Middle frontal gyrus (tissue), 1 donor: ENCODE measurements around the gene ARHGAP27.
"Not testable (repeated sequence)": the region's sequence is repeated elsewhere in the genome, so short reads cannot be mapped to it uniquely, and the experiment has no call there.

Experiments
- DNase-seq: peaks from one replicate; pipeline ENCODE4 v3.0.0-alpha.2; 2015; ENCODE audit warnings: low spot score; ENCODE audit errors: extremely low spot score

Gene ARHGAP27

DNA sequence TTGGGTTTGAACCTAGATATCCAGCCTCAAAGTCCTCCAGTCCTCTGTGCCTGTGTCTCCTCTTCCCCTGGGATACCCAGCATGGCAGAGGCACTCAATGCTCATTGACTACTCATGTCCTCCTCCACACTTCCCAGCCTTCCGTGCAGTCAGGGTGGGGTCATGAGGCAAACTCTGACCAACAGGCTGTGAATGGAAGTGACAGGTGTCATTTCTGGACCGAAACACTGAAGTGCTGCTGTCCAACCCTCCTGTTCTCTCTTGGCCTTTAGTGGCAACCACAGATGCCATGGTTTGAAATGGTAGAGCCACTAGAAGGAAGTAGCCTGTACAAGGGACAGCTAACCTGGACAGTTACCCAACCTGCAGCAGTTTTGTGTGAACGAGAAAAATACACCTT lies 69.2 kb downstream of the ARHGAP27 start:
- DNase-seq = no peak

DNA sequence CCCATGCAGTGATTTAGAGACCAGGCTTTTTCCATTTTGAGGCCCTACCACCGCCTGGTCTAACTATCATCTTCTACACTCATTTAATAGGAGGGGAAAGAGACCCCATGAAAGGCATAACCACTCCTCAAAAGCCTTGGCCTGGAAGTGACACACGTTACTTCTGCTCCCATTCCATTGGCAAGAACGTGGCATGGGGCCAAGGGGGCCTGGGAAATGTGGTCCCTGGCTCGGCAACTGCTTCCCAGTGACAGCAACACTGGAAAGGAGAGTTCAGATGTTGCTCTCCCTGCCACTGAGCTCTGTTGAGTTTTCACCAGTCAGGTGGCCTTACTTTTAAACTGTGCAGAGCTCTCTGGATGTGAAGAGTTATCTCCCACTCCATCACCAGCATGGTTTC lies 70.7 kb downstream of the ARHGAP27 start:
- DNase-seq = no peak

DNA sequence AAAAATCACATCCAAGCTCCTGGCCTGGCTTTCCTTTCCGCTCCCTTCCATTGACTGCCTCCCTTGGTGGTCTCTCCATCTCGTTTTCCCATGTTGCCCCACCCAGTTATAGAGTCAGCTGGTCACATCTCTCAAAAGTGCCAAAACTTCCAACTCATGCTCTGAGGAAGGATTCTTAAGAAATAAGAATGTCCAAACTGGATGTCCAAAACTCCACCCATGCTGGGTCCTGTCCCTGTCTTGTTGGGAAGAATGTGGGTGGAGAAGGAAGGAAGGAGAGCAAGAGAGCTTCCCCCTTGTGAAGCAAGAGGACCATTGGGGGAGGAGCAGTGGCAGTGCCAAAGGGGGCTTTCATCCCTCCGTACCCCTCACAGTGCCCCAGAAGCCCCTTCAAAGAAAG lies 71.2 kb downstream of the ARHGAP27 start:
- DNase-seq = no peak

DNA sequence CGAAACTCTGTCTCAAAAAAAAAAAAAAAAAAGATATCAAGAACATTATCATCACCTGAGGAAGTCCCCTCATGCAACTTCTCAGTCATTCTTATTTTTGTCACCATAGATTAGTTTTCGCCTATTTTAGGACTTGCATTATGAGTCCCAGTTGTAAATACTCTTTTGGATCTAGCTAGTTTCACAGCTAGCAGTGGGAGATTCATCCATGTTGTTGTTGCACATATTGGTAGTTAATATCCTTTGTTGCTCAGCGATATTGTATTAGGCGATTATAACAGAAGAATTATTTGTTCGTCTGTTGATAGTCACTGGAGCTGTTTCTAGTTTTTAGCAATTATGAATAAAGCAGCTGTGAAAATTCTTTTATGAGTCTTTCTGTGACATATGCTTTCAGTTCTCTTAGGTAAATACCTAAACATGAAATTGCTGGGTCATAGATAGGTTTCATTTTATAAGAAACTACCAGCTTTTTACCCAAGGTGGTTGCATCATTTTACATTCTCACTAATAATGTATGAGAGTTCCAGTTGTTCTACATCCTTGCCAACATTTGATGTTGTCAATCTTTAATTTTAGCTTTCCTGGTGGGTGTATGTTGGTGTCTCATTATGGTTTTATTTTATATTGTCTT lies 75.2 kb downstream of the ARHGAP27 start:
- no peak for DNase-seq

DNA sequence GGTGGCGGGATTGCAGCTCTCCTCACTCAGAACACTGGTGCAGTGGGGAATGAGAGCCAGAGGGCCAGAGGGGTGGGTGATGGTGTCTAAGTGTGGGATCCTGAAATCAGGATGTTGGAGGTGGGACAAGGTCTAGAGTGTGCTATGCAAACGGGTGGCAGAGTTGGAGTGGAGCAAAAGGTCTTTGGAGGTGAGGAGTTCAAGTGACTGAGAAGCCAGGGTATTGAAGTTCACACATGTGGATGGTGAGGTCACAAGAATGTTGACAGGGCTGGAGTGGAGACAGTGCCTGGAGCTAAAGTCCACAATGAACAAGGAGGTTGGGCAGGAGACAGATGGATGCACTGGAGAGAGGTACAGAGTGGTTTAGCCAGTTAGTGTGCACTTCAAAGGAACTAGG lies 77.6 kb downstream of the ARHGAP27 start:
- DNase-seq = no peak

DNA sequence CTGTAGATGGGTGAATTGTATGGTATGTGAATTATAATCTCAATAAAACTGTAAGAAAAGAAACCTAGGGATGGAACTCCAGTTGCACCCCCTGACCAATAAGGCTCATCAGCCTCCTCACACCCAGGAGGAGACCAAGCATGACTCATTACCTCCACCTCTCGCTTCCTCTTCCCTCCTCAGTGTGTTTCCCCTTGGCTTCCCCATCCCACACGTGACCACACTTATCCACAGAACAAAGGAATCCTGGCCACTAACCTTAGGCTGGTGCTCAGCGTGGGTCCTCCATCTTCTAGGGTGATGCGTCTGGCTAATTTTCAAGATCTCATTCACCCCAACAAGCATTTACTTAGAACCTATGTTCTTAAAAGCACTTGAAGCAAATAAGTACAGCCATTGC lies 79.6 kb downstream of the ARHGAP27 start:
- DNase-seq = no peak

DNA sequence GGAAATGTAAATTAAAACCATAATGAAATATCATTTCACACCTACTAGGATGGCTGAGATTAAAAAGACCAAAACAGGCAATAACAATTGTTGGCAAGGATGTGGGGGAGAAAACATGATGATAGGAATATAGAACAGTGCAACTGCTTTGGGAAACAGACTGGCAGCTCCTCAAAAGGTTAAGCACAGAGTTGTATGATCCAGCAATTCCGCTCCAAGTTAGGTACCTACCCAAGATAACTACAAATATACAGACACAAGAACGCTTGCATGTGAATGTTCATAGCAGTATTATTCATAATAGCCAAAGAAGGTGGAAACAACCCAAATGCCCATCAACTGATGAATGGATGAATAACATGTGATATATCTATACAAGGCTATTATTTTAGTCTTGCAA lies 80.8 kb downstream of the ARHGAP27 start:
- no peak for DNase-seq

DNA sequence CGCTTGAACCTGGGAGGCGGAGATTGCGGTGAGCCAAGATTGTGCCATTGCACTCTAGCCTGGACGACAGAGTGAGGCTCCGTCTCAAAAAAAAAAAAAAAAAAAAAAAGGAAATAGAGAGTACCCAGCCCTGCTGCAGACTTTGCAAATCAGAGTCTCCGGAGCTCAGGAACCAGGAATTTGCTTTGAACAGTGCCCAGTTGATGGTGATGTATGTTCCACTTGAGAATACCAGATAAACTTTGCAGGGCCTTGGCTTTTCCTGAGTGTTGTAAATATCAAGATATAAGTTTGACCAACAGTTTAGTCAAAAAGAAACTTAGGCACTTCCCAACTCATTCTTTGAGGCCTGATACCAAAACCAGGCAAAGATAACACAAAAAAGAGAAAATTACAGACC lies 85.2 kb downstream of the ARHGAP27 start:
- DNase-seq = no peak

DNA sequence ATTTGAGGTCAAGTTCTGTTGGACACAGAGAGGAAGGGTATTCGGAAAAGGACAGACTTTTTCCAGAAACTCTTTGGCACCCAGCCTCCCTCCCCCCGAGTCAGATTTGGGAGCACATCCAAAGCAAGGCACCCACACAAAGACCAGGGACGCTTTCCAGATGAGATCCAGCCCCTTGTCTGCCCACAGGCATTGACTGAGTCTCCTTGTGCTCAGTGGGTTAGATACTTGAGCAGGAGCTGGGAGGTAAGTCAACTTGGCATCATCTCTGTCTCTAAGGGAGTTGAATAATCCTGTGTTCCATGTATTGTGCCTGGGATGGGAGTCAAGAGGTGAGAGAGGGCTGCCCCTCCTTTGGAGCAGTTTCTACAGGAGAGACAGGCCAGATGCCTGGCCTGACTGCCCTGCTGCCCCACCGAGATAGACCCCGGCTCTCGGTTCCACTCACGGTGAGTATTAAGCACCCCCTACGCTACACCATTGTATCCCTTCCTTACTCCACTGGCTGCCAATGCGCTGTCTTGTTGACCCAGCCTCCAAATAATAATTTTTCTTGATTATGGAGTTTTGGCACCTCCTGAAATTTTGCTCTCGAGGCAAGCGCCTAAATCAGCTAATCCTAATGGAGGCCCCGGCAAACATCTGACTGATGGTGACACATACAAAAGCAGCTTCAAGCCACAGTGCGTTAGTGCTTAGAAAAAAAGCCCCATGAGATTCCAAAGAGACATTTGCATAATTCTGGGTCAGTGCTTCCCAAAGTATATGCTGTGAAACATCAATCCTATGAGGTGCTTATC lies 86.3 kb downstream of the ARHGAP27 start:
- DNase-seq = no peak

DNA sequence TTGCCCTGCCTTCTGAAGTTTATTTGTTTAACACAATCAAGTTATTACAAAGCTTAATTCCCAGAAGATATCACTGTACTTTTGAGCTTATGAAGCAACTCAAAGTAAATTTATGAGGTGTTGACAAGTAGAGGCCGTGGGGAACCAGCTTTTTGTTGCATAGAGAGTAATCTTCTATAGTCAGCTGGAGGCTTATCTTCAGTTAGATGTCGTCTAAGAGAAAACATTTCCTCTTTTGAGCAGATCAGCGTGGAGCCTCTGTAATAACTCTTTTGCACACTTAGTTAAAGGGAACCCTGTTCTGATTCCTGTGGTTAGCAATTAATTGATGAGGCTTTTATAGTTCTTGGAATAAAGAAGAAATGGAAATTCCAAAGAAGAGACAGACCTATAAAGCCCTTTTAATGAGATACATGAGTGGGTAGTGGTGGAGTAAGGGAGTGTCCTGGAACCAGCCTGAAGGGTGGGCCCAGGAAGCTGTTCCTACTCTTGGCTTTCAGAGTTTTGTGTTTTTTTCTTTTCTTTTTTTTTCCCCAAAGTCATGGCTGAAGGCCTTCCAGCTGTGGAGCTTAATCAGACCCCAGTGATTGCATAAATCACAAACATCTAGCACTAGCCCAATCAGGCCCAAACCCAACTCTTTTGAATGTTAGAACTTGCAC lies 87.0 kb downstream of the ARHGAP27 start:
- DNase-seq = no peak

DNA sequence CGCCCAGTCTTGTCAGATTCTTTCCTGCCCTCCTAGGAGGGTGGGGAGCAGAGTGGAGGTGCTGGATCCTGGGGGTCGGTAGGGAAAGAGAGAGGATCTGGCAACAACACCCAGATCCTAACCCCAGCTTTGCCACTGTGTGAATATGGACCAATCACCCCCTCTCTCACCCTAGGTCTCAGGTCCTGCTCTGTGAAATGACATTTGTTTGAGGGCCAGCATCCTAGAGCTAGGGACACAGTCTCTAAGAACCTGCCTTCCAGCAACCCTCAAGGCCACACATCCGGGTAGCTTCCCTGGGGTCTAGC lies 87.5 kb downstream of the ARHGAP27 start:
- DNase-seq = no peak

DNA sequence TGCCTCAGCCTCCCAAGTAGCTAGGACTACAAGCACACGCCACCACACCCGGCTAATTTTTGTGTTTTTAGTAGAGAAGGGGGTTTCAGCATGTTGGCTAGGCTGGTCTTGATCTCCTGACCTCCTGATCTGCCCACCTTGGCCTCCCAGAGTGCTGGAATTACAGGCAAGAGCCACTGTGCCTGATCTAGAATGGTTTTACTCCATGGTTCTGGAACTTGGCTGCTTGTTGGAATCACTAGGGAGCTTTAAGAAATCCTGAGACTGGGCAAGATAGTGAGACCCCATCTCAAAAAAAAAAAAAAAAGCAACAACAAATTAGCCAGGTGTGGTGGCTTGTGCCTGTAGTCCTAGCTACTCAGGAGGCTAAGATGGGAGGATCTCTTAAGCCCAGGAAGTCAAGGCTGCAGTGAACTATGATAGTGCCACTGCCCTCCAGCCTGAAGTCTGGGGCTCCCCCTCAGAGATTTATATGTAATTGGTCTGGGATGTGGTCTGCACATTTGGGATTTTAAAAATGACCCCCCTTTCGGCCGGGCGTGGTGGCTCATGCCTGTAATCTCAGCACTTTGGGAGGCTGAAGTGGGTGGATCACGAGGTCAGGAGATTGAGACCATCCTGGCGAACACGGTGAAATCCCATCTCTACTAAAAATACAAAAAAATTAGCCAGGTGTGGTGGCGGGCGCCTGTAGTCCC lies 88.6 kb downstream of the ARHGAP27 start:
- DNase-seq = not testable (repeated sequence)
